Central memory CD4-positive, alpha-beta T cell (primary cell): ENCODE measurements around the gene TENM4.

ENCODE experiments used
- DNase-seq: peaks from one replicate; pipeline ENCODE4 v3.0.0; 2022

The TENM4 gene

GRCh38 chr11:78952890-78953289, 487.9 kb downstream of the TENM4 start:
- DNase-seq, result no peak

- no peak for DNase-seq
These were observed 488.7 kb downstream of the TENM4 start for GRCh38 chr11:78952175-78952574.

- DNase-seq, result no peak
These were observed 490.7 kb downstream of the TENM4 start for GRCh38 chr11:78949976-78950690.

- no peak for DNase-seq
These were observed 493.6 kb downstream of the TENM4 start for GRCh38 chr11:78946945-78947902.

- no peak for DNase-seq
These were observed 497.0 kb downstream of the TENM4 start for GRCh38 chr11:78943841-78944240.

- DNase-seq, result no peak
These were observed 497.7 kb downstream of the TENM4 start for GRCh38 chr11:78943154-78943553.

- no peak for DNase-seq
These were observed 499.5 kb downstream of the TENM4 start for GRCh38 chr11:78941226-78941851.

- no peak for DNase-seq
These were observed 500.2 kb downstream of the TENM4 start for GRCh38 chr11:78940500-78941225.

GRCh38 chr11:78938971-78939370, 501.9 kb downstream of the TENM4 start:
- DNase-seq, result no peak

- DNase-seq, result no peak
These were observed 502.8 kb downstream of the TENM4 start for GRCh38 chr11:78938036-78938435.

- DNase-seq, result no peak
These were observed 505.3 kb downstream of the TENM4 start for GRCh38 chr11:78935398-78936068.

GRCh38 chr11:78933350-78933749, 507.5 kb downstream of the TENM4 start:
- DNase-seq, result no peak

- DNase-seq, result no peak
These were observed 508.1 kb downstream of the TENM4 start for GRCh38 chr11:78932757-78933156.

- no peak for DNase-seq
These were observed 508.9 kb downstream of the TENM4 start for GRCh38 chr11:78931891-78932290.

- DNase-seq, result no peak
These were observed 509.9 kb downstream of the TENM4 start for GRCh38 chr11:78930810-78931523.

- no peak for DNase-seq
These were observed 511.0 kb downstream of the TENM4 start for GRCh38 chr11:78929906-78930220.

- no peak for DNase-seq
These were observed 511.5 kb downstream of the TENM4 start for GRCh38 chr11:78929207-78929905.

GRCh38 chr11:78927511-78927910, 513.3 kb downstream of the TENM4 start:
- DNase-seq, result no peak

GRCh38 chr11:78926633-78927338, 514.0 kb downstream of the TENM4 start:
- DNase-seq, result no peak

- DNase-seq, result no peak
These were observed 515.4 kb downstream of the TENM4 start for GRCh38 chr11:78925387-78925786.
